Naive B cell (primary cell): ENCODE data around the gene PREB. TPM values are rescaled to one million over a fixed set of nuclear protein-coding genes. Genes with fewer than 3 reads are reported as not detected.

Source experiments
- ATAC-seq, 2 donors: fragments of 150-1000 bp; cut with Tn5 transposase; 2 replicates each; pipeline ENCODE4 v1.10.0; 2021; ENCODE audit warnings: low read depth in 2 of 2, mild to moderate bottlenecking in 2 of 2, moderate library complexity in 2 of 2
- DNase-seq: peaks from one replicate; pipeline ENCODE4 v3.0.0; 2022
- H3K27ac Mint-ChIP-seq, 6 donors: one replicate each; pipeline ENCODE4 v1.8.0; 2020 to 2022; ENCODE audit warnings: mild to moderate bottlenecking in 6 of 6, mixed read lengths in 6 of 6, moderate library complexity in 5 of 6, inconsistent platforms in 2 of 6
- H3K27me3 Mint-ChIP-seq, 3 donors: one replicate each; pipeline ENCODE4 v1.8.0; 2021 to 2022; ENCODE audit warnings: mixed read lengths in 3 of 3, mild to moderate bottlenecking in 1 of 3
- H3K36me3 Mint-ChIP-seq, 2 donors: one replicate each; pipeline ENCODE4 v1.8.0; 2020 to 2022; ENCODE audit warnings: mixed read lengths in 2 of 2, inconsistent platforms in 1 of 2, mild to moderate bottlenecking in 1 of 2
- H3K4me1 Mint-ChIP-seq, 3 donors: one replicate each; pipeline ENCODE4 v1.8.0; 2020 to 2022; ENCODE audit warnings: mixed read lengths in 3 of 3, inconsistent platforms in 1 of 3, mild to moderate bottlenecking in 1 of 3, moderate library complexity in 1 of 3
- H3K4me3 Mint-ChIP-seq, 8 donors: one replicate each; pipeline ENCODE4 v1.8.0; 2020 to 2022; ENCODE audit warnings: mild to moderate bottlenecking in 8 of 8, mixed read lengths in 8 of 8, moderate library complexity in 8 of 8, inconsistent platforms in 2 of 8
- H3K9me3 Mint-ChIP-seq, 7 donors: one replicate each; pipeline ENCODE4 v1.8.0; 2020 to 2022; ENCODE audit warnings: mixed read lengths in 7 of 7, mild to moderate bottlenecking in 5 of 7, inconsistent platforms in 2 of 7, moderate library complexity in 1 of 7
- polyA plus RNA-seq, 6 donors: library from polyadenylated mRNA; unstranded; fragments of 300-500 nt; fragmentation: Illumina TruSeq; gene quantifications; one replicate each; pipeline ENCODE4 v1.2.3, GENCODE V29; 2021; ENCODE audit warnings: low read depth in 6 of 6

The PREB gene
- polyA plus RNA-seq, 6 donors from 2014 or later, result 51.0 to 101 (median 56.2) TPM

DNA sequence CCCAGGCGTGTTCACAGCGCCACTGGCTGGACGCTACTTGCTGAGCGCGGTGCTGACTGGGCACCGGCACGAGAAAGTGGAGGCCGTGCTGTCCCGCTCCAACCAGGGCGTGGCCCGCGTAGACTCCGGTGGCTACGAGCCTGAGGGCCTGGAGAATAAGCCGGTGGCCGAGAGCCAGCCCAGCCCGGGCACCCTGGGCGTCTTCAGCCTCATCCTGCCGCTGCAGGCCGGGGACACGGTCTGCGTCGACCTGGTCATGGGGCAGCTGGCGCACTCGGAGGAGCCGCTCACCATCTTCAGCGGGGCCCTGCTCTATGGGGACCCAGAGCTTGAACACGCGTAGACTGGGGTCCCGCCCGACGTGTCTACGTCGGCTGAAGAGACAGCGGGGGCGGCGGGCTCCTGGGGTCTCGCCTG is 48.8 kb downstream of the PREB start:
- peaks cover 18 to 23% (median 21%) of the 10 kb centered on the region in 3 donors for H3K4me1 Mint-ChIP-seq
- H3K27me3 Mint-ChIP-seq, result no peaks in the 10 kb centered on the region
- DNase-seq (no peak), ATAC-seq (no peak)
- no peaks in the 10 kb centered on the region for H3K9me3 Mint-ChIP-seq
- no peaks in the 10 kb centered on the region for H3K36me3 Mint-ChIP-seq
- H3K4me3 Mint-ChIP-seq, result peak overlapping the region; percentile 72 to 90 (median 82)
- peak overlapping the region in 4 of 6 donors; percentile 38 to 79 (median 56) for H3K27ac Mint-ChIP-seq

DNA sequence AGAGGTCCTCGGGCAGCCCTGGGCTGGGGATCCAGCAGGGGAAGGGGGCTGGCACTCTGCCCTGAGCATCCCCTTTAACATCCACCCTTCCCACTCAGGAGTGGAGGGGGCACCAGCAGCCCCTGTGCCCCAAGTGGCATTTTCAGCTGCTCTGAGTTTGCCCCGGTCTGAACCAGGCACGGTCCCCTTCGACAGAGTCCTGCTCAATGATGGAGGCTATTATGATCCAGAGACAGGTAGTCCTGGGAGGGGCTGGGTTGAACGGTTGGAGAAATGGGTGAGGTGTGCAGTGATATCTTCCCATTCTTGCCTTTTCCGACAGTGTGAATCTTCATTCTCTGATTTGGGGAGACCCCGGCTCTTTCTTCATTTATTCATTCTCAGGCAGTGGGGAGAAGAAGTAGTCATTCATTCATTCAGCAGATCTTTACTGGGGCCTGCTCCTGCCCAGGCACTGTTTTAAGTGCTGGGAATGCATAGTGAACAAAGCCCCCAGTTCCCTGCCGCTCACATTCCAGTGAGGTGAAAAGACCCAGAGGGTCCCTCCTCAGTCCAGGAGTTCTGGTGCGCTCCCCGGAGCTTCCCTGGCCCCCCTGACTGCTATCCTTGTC is 49.3 kb downstream of the PREB start:
- Mint-ChIP-seq H3K27me3 (peaks cover 0 to under 1% (median 0%) of the 10 kb centered on the region in 3 donors), H3K4me1 (peaks cover 19 to 25% (median 23%) of the 10 kb centered on the region in 3 donors), H3K4me3 (peak overlapping the region; percentile 72 to 90 (median 82)), H3K9me3 (no peaks in the 10 kb centered on the region), H3K36me3 (no peaks in the 10 kb centered on the region), H3K27ac (peak overlapping the region in 4 of 6 donors; percentile 39 to 73 (median 65))
- no peak for DNase-seq
- ATAC-seq, result no peak

DNA sequence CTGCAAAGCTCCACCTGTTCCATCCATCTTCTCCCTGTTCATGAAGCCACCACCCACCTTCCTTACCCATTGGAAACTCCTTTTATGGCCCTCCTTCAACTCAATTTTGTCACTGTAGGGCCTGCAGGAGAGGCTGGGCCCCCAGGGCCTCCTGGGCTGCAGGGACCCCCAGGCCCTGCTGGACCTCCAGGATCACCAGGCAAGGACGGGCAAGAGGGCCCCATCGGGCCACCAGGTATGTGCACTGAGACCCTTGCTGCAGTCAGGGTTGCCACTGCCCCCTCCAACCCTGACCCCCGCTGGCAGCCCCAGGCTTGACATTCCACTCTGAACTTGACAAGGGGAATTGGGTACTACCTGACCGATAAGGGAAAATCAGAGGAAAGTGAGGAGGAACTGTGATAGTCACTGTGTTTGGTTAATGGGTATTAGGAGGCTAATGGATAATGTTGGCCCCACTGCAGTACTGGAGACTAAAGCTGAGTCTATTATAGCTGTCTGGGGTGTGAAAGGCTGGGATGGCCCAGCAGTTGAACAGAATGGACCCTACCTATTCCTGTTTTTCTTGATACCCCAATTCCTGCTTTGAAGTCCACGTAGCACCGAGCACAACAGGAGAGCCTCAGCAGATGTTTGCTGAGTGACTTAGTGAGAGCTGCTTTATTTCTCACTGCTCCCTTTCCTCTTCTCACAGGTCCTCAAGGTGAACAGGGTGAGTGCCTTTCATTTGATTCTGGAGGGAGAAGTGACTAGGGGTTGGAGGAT is 50.0 kb downstream of the PREB start:
- ATAC-seq, result no peak
- no peak for DNase-seq
- Mint-ChIP-seq H3K27ac (no peak overlapping the region), H3K4me1 (peaks cover 22 to 30% (median 23%) of the 10 kb centered on the region in 3 donors), H3K36me3 (no peaks in the 10 kb centered on the region), H3K9me3 (no peaks in the 10 kb centered on the region), H3K4me3 (peak overlapping the region in 7 of 8 donors; percentile 27 to 90 (median 81)), H3K27me3 (peaks cover 0 to 6% (median 0%) of the 10 kb centered on the region in 3 donors)

DNA sequence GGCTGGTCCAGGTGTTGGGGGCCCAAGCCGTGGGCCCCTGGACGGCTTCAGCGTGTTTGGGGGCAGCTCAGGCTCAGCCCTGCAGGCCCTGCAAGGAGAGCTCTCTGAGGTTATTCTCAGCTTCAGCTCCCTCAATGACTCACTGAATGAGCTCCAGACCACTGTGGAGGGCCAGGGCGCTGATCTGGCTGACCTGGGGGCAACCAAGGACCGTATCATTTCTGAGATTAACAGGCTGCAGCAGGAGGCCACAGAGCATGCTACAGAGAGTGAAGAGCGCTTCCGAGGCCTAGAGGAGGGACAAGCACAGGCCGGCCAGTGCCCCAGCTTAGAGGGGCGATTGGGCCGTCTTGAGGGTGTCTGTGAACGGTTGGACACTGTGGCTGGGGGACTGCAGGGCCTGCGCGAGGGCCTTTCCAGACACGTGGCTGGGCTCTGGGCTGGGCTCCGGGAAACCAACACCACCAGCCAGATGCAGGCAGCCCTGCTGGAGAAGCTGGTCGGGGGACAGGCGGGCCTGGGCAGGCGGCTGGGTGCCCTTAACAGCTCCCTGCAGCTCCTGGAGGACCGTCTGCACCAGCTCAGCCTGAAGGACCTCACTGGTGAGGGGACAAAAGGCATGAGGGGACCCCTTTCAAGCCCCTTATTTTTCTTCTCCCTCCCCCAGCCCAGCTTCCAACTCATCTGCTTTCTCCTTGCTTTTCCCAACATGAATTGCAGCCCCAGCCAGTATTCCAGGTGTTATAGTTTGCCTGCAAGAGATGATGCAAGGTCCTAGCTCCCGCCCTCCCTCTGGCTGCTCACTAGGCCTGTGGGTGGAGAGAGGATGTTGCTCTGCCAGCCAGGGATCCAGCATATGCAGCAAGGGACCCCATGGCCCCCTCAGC is 50.8 kb downstream of the PREB start:
- Mint-ChIP-seq H3K36me3 (no peaks in the 10 kb centered on the region), H3K27me3 (peaks cover 0 to 8% (median 0%) of the 10 kb centered on the region in 3 donors), H3K4me3 (peak overlapping the region in 2 of 8 donors; percentile 36 to 84), H3K9me3 (no peaks in the 10 kb centered on the region), H3K4me1 (peaks cover 23 to 30% (median 23%) of the 10 kb centered on the region in 3 donors), H3K27ac (peak overlapping the region in 1 of 6 donors; percentile 67)
- DNase-seq (no peak), ATAC-seq (no peak)

DNA sequence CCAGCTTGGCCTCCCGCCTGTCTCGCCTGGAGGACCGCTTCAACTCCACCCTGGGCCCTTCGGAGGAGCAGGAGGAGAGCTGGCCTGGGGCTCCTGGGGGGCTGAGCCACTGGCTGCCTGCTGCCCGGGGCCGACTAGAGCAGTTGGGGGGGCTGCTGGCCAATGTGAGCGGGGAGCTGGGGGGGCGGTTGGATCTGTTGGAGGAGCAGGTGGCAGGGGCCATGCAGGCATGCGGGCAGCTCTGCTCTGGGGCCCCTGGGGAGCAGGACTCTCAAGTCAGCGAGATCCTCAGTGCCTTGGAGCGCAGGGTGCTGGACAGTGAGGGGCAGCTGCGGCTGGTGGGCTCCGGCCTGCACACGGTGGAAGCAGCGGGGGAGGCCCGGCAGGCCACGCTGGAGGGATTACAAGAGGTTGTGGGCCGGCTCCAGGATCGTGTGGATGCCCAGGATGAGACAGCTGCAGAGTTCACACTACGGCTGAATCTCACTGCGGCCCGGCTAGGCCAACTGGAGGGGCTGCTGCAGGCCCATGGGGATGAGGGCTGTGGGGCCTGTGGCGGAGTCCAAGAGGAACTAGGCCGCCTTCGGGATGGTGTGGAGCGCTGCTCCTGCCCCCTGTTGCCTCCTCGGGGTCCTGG is 51.5 kb downstream of the PREB start:
- Mint-ChIP-seq H3K4me3 (peak overlapping the region in 1 of 8 donors; percentile 29), H3K4me1 (peaks cover 21 to 37% (median 27%) of the 10 kb centered on the region in 3 donors), H3K27me3 (peaks cover 0 to 12% (median 0%) of the 10 kb centered on the region in 3 donors), H3K36me3 (no peaks in the 10 kb centered on the region), H3K27ac (no peak overlapping the region), H3K9me3 (no peaks in the 10 kb centered on the region)
- ATAC-seq, result no peak
- no peak for DNase-seq

DNA sequence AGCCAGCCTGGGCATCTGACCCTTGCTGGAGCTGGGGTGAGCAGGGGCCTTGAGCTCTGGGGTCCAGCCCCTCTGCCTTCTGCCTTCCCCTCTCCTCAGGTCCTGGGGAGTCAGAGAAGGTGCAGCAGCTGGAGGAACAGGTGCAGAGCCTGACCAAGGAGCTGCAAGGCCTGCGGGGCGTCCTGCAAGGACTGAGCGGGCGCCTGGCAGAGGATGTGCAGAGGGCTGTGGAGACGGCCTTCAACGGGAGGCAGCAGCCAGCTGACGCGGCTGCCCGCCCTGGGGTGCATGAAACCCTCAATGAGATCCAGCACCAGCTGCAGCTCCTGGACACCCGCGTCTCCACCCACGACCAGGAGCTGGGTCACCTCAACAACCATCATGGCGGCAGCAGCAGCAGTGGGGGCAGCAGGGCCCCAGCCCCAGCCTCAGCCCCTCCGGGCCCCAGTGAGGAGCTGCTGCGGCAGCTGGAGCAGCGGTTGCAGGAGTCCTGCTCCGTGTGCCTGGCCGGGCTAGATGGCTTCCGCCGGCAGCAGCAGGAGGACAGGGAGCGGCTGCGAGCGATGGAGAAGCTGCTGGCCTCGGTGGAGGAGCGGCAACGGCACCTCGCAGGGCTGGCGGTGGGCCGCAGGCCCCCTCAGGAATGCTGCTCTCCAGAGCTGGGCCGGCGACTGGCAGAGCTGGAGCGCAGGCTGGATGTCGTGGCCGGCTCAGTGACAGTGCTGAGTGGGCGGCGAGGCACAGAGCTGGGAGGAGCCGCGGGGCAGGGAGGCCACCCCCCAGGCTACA is 52.3 kb downstream of the PREB start:
- ATAC-seq, result no peak
- Mint-ChIP-seq H3K4me3 (peak overlapping the region in 3 of 8 donors; percentile 83 to 86 (median 84)), H3K27me3 (peaks cover 0 to 12% (median 0%) of the 10 kb centered on the region in 3 donors), H3K4me1 (peaks cover 25 to 42% (median 33%) of the 10 kb centered on the region in 3 donors), H3K27ac (peak overlapping the region in 2 of 6 donors; percentile 93 to 95), H3K9me3 (no peaks in the 10 kb centered on the region), H3K36me3 (no peaks in the 10 kb centered on the region)
- DNase-seq, result no peak

Other genes starting within 250 kb of the PREB start
- gene MAPRE3, start 164.0 kb downstream of the PREB start, polyA plus RNA-seq, result 1 to 10 TPM; 1.2 to 4.2 (median 1.4) TPM
- 10 to 100 TPM; 16.6 to 32.9 (median 24.6) TPM for gene TMEM214, start 101.7 kb downstream of the PREB start, polyA plus RNA-seq
- gene AGBL5, start 83.0 kb downstream of the PREB start, polyA plus RNA-seq, result 10 to 100 TPM in 3 of 6 donors, 1 to 10 TPM in 3; 7.8 to 11.6 (median 10.1) TPM
- 100 to 1,000 TPM; 594 to 733 (median 606) TPM for gene OST4, start 63.0 kb downstream of the PREB start, polyA plus RNA-seq
- 1 to 10 TPM in 2 of 6 donors, under 1 TPM in 4; 0.28 to 1.1 (median 0.77) TPM for gene EMILIN1, start 56.0 kb downstream of the PREB start, polyA plus RNA-seq
- gene KHK, start 47.9 kb downstream of the PREB start, polyA plus RNA-seq, result 1 to 10 TPM; 3.3 to 8.9 (median 5.6) TPM
- not detected for gene CGREF1, start 15.5 kb downstream of the PREB start, polyA plus RNA-seq
- gene ABHD1, start 10.8 kb downstream of the PREB start, polyA plus RNA-seq, result 1 to 10 TPM in 2 of 6 donors, not detected in 4; 1.2 to 1.3 TPM
- gene PRR30, start 4.8 kb upstream of the PREB start, polyA plus RNA-seq, result not detected
- not detected for gene TCF23, start 14.4 kb upstream of the PREB start, polyA plus RNA-seq
- gene ATRAID, start 77.4 kb upstream of the PREB start, polyA plus RNA-seq, result 100 to 1,000 TPM; 296 to 424 (median 357) TPM
- 10 to 100 TPM; 15.4 to 55.3 (median 22.4) TPM for gene SLC5A6, start 77.6 kb upstream of the PREB start, polyA plus RNA-seq
- gene CAD, start 82.7 kb upstream of the PREB start, polyA plus RNA-seq, result 10 to 100 TPM in 5 of 6 donors, 1 to 10 TPM in 1; 5.4 to 20.7 (median 14.0) TPM
- under 1 TPM in 2 of 6 donors, not detected in 4; 0.06 to 0.16 TPM for gene SLC30A3, start 128.4 kb upstream of the PREB start, polyA plus RNA-seq
- not detected for gene DNAJC5G, start 140.8 kb upstream of the PREB start, polyA plus RNA-seq
- not detected for gene TRIM54, start 147.8 kb upstream of the PREB start, polyA plus RNA-seq
- gene UCN, start 173.8 kb upstream of the PREB start, polyA plus RNA-seq, result 1 to 10 TPM in 1 of 6 donors, under 1 TPM in 3, not detected in 2; 0.55 to 1.4 (median 0.91) TPM
- gene MPV17, start 188.5 kb upstream of the PREB start, polyA plus RNA-seq, result 100 to 1,000 TPM; 133 to 234 (median 151) TPM
- gene GTF3C2, start 222.1 kb upstream of the PREB start, polyA plus RNA-seq, result 10 to 100 TPM; 31.8 to 50.6 (median 39.9) TPM
- gene EIF2B4, start 235.7 kb upstream of the PREB start, polyA plus RNA-seq, result 10 to 100 TPM; 16.3 to 38.9 (median 30.3) TPM
- gene SNX17, start 236.0 kb upstream of the PREB start, polyA plus RNA-seq, result 100 to 1,000 TPM; 216 to 307 (median 256) TPM
- gene ZNF513, start 246.1 kb upstream of the PREB start, polyA plus RNA-seq, result 1 to 10 TPM in 5 of 6 donors, not detected in 1; 2.2 to 6.5 (median 3.7) TPM